Endodermal cell (in vitro differentiated cells): ENCODE data around the gene PRIMPOL. TPM values are rescaled to one million over a fixed set of nuclear protein-coding genes. Genes with fewer than 3 reads are reported as not detected.

Source experiments
- DNase-seq: peaks from one replicate; pipeline ENCODE4 v3.0.0-alpha.2; 2017
- H3K27ac ChIP-seq: 2 replicates; pipeline ENCODE4 v1.5.1; 2013; ENCODE audit warnings: mild to moderate bottlenecking, low read depth, low read length, moderate library complexity
- H3K27me3 ChIP-seq: 2 replicates; pipeline ENCODE4 v1.6.1; 2013; ENCODE audit warnings: mild to moderate bottlenecking, low read length, moderate library complexity; ENCODE audit not compliant: insufficient read depth, control insufficient read depth, poor library complexity, severe bottlenecking
- H3K36me3 ChIP-seq: 2 replicates; pipeline ENCODE4 v1.7.0; 2013; ENCODE audit warnings: mild to moderate bottlenecking, low read length, moderate library complexity; ENCODE audit not compliant: control insufficient read depth, insufficient read depth
- H3K4me1 ChIP-seq: one replicate; pipeline ENCODE4 v1.7.0; 2013; ENCODE audit warnings: low read length; ENCODE audit not compliant: control insufficient read depth, insufficient read depth
- H3K4me3 ChIP-seq: 2 replicates; pipeline ENCODE4 v1.5.1; 2013; ENCODE audit warnings: mild to moderate bottlenecking, low read length, moderate library complexity
- H3K9ac ChIP-seq: 2 replicates; pipeline ENCODE4 v1.6.1; 2013; ENCODE audit warnings: mild to moderate bottlenecking, low read length, moderate library complexity; ENCODE audit not compliant: poor library complexity, severe bottlenecking; ENCODE audit errors: extremely low read depth
- H3K9me3 ChIP-seq: 2 replicates; pipeline ENCODE4 v1.6.1; 2013; ENCODE audit warnings: mild to moderate bottlenecking, low read length, moderate library complexity; ENCODE audit not compliant: control insufficient read depth
- H3K27ac Mint-ChIP-seq: 2 replicates; pipeline ENCODE4 v1.8.0; 2020; ENCODE audit warnings: mixed read lengths
- H3K27me3 Mint-ChIP-seq: 2 replicates; pipeline ENCODE4 v1.8.0; 2021; ENCODE audit warnings: mild to moderate bottlenecking, mixed read lengths; ENCODE audit not compliant: insufficient read depth
- H3K36me3 Mint-ChIP-seq: 2 replicates; pipeline ENCODE4 v1.8.0; 2020; ENCODE audit warnings: low read depth, mixed read lengths
- H3K4me1 Mint-ChIP-seq: 2 replicates; pipeline ENCODE4 v1.8.0; 2020; ENCODE audit warnings: mixed read lengths
- H3K4me3 Mint-ChIP-seq: 2 replicates; pipeline ENCODE4 v1.8.0; 2020; ENCODE audit warnings: mild to moderate bottlenecking, moderate library complexity, mixed read lengths
- H3K9me3 Mint-ChIP-seq: 2 replicates; pipeline ENCODE4 v1.8.0; 2020; ENCODE audit warnings: mild to moderate bottlenecking, mixed read lengths
- CTCF ChIP-seq: fragments of 200-600 bp; sonication (generic); conservative IDR thresholded peaks from 2 replicates; pipeline ENCODE4 v1.5.0; 2021; ENCODE audit warnings: antibody characterized with exemption, mild to moderate bottlenecking
- WGBS, 2 experiments: methylation state at CpG; one replicate each; pipeline versions ENCODE4 v1.1.5 to v1.1.7; 2013; ENCODE audit warnings: missing lambda C conversion rate in 2 of 2, mixed read lengths in 1 of 2; ENCODE audit not compliant: insufficient coverage in 1 of 2, insufficient read length in 1 of 2; 5-methylcytosine and 5-hydroxymethylcytosine counted together
- total RNA-seq, 2 donors: library from RNA; stranded (reverse); fragmentation: NEBNext Ultra II Directional in 1 of 2; extraction: Animal tissue kit (Norgen Biotek cat#: 25700) in 1 of 2; gene quantifications; 2 replicates in 1 of 2; 3 replicates in 1 of 2; pipeline ENCODE4 v1.2.1, GENCODE V29; 2021

PRIMPOL gene
- total RNA-seq, 2 donors from 2014 or later = 10.1 to 12.0 TPM

DNA sequence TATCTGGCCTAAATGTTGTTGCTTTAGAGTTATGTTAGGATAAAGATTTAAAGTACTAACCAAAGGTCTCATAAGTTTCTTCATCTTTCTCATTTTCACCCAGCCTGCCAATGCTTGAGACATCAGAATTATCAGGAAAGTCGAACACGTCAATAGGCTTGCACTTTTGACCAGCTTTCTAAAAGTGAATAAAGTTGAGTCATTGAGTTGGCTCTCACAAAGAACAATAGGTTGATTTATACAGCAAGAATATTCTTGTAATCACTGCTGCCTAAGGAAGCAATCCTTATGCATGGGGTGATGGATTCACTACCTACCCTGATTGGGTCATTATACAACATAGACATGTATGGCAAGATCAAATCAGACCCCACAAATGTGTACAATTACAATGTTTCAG, 79.3 kb downstream of the PRIMPOL start:
- no peaks in the 10 kb centered on the region for H3K27me3 ChIP-seq
- Mint-ChIP-seq H3K4me3 (no peak overlapping the region), H3K9me3 (no peaks in the 10 kb centered on the region), H3K27ac (no peak overlapping the region), H3K4me1 (peaks cover 11% of the 10 kb centered on the region), H3K36me3 (peaks cover 37% of the 10 kb centered on the region), H3K27me3 (peaks cover 2% of the 10 kb centered on the region)
- no peaks in the 10 kb centered on the region for H3K9me3 ChIP-seq
- DNase-seq = no peak
- no peak overlapping the region for H3K27ac ChIP-seq
- 94 to 100% methylated on average over 1 to 2 of the region's 2 CpGs for WGBS, 2 experiments
- H3K9ac ChIP-seq = no peak overlapping the region
- no peaks in the 10 kb centered on the region for H3K4me1 ChIP-seq
- no peak overlapping the region for H3K4me3 ChIP-seq
- no peak for TF ChIP-seq CTCF
- H3K36me3 ChIP-seq = peaks cover 49% of the 10 kb centered on the region

DNA sequence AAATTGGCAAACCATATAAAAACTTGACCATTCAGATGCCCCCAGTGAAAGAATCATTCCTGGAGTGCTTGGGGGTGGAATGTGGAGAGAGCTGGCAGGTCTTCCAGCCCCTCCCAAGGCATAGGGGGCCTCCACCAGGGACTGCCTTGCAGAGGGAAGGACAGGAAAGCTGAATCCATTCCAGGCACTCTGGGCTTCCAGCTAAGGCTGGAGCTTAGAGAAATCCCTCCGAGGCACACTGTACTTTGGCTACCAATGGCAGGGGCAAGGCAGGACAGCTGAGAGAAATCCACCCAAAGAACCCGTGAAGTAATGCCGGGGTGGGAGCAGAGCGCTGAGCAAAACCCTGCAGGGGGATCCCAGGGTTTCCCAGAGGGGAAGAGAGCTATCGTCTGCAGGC, 80.4 kb downstream of the PRIMPOL start:
- no peaks in the 10 kb centered on the region for H3K27me3 ChIP-seq
- no peak overlapping the region for H3K4me3 Mint-ChIP-seq
- H3K9ac ChIP-seq = no peak overlapping the region
- H3K27ac ChIP-seq = no peak overlapping the region
- DNase-seq = no peak
- H3K27ac Mint-ChIP-seq = no peak overlapping the region
- H3K27me3 Mint-ChIP-seq = peaks cover 2% of the 10 kb centered on the region
- no peak overlapping the region for H3K4me3 ChIP-seq
- 91 to 94% methylated on average over 5 of the region's 5 CpGs for WGBS, 2 experiments
- peaks cover 11% of the 10 kb centered on the region for H3K4me1 Mint-ChIP-seq
- H3K36me3 ChIP-seq = peaks cover 40% of the 10 kb centered on the region
- H3K9me3 Mint-ChIP-seq = no peaks in the 10 kb centered on the region
- no peak for TF ChIP-seq CTCF
- peaks cover 29% of the 10 kb centered on the region for H3K36me3 Mint-ChIP-seq
- H3K4me1 ChIP-seq = no peaks in the 10 kb centered on the region
- no peaks in the 10 kb centered on the region for H3K9me3 ChIP-seq

DNA sequence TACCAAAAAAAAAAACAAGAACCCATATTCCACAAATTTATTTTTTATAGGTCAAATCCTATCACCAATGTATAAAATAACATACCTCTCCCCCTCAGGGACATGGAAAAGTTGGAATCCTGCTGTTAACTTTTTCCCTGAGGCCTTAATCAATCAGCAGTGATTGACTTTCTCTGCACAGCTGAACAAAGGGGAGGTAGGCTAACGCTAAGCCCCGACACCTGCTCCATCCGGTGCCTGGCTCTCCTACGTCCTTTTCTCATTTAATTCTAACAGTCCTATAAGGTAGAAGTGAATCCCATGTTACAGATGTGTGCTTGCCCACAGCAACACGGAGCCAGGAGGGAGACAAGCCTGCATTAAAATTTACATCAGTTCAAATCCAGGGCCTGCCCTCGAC, 81.5 kb downstream of the PRIMPOL start:
- H3K27me3 ChIP-seq = no peaks in the 10 kb centered on the region
- no peaks in the 10 kb centered on the region for H3K9me3 Mint-ChIP-seq
- DNase-seq = no peak
- H3K36me3 Mint-ChIP-seq = peaks cover 29% of the 10 kb centered on the region
- H3K27ac ChIP-seq = no peak overlapping the region
- H3K4me3 ChIP-seq = no peak overlapping the region
- no peak overlapping the region for H3K27ac Mint-ChIP-seq
- no peaks in the 10 kb centered on the region for H3K4me1 ChIP-seq
- H3K9me3 ChIP-seq = no peaks in the 10 kb centered on the region
- 57 to 78% methylated on average over 3 to 6 of the region's 6 CpGs for WGBS, 2 experiments
- peaks cover 13% of the 10 kb centered on the region for H3K4me1 Mint-ChIP-seq
- no peak for TF ChIP-seq CTCF
- no peak overlapping the region for H3K4me3 Mint-ChIP-seq
- no peak overlapping the region for H3K9ac ChIP-seq
- H3K36me3 ChIP-seq = peaks cover 36% of the 10 kb centered on the region
- H3K27me3 Mint-ChIP-seq = peaks cover 2% of the 10 kb centered on the region
